ENCODE results near the gene ZBTB25. TPM values are rescaled to one million over a fixed set of nuclear protein-coding genes. Genes with fewer than 3 reads are reported as not detected.

Gene ZBTB25
- total and polyA plus RNA-seq, 3 donors from 2014 or later: 13.3 to 21.3 (median 20.6) TPM

DNA sequence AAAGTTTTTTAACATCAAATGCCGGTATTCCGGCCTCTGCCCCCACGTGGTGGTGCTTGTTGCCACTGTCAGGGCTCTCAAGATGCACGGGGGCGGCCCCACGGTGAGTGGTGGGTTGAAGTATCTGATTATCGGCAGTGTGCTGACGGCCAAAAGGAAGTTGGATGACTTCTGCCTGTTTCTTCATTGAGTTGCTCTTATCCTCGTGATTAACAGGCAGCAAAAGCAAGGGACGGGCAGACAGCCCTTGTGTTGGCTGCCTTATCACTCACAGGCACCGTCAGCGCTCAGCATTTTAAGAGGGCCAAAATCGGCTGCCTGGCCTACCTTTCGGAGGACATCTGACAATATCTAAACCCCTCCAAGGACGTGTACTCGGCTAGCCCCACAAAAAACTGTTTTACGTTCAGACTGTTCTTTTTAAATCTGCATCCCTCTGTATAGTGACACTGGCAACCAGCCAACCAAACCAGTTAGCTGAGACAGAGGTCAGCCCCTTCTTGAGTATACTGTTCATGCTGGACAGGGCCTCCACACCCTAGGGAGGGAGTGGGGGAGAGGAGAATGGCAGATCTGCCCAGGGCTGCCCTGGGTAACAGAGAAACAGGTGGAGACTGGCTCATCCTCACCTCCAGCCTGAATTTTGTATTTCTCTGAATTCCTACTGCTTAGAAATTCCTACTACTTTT is 61.2 kb downstream of the ZBTB25 start:
- H3K27ac ChIP-seq: no peak overlapping the region
- DNase-seq: peak; percentile 17
- 50 to 62% methylated on average over 16 to 17 of the region's 17 CpGs for WGBS, 2 donors
- no peak overlapping the region for H3K4me3 ChIP-seq
- intact Hi-C loops (cut with DNase I; ENCODE audit: low total_unique reads): no loop called here
- H3K27me3 ChIP-seq: no peaks in the 10 kb centered on the region
- H3K4me1 ChIP-seq: peaks cover 4% of the 10 kb centered on the region
- TF ChIP-seq, protein P1, sequence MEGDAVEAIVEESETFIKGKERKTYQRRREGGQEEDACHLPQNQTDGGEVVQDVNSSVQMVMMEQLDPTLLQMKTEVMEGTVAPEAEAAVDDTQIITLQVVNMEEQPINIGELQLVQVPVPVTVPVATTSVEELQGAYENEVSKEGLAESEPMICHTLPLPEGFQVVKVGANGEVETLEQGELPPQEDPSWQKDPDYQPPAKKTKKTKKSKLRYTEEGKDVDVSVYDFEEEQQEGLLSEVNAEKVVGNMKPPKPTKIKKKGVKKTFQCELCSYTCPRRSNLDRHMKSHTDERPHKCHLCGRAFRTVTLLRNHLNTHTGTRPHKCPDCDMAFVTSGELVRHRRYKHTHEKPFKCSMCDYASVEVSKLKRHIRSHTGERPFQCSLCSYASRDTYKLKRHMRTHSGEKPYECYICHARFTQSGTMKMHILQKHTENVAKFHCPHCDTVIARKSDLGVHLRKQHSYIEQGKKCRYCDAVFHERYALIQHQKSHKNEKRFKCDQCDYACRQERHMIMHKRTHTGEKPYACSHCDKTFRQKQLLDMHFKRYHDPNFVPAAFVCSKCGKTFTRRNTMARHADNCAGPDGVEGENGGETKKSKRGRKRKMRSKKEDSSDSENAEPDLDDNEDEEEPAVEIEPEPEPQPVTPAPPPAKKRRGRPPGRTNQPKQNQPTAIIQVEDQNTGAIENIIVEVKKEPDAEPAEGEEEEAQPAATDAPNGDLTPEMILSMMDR (IDR thresholded peaks at IDR 0.05): no peak
- TF ChIP-seq POLR2A (IDR thresholded peaks at IDR 0.05): no peak
- no peaks in the 10 kb centered on the region for H3K36me3 ChIP-seq (ENCODE audit: low read depth, missing control alignments)
- H3K9me3 ChIP-seq: no peaks in the 10 kb centered on the region

DNA sequence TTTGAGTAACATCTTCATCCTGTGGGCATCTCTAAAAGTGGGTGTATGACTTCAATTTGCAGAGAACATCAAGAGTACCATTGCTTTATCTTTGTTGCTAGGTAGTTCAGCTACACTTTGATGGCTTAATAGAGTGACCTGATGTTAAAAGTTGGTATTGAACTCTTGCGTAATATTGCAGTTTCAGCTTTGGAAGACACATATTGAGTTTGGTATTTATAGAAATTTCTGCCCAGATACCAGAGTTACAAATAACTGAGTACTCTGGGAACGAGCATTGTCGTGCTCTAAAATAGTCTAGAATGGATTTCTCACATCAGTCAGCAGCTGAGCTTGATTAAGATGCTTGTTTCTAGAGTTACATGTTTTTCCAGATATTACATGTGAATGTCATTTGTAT is 63.1 kb downstream of the ZBTB25 start:
- Histone ChIP-seq H3K36me3 (ENCODE audit: low read depth, missing control alignments) (no peaks in the 10 kb centered on the region), H3K27me3 (no peaks in the 10 kb centered on the region), H3K4me3 (no peak overlapping the region), H3K27ac (no peak overlapping the region), H3K4me1 (peaks cover 3% of the 10 kb centered on the region), H3K9me3 (no peaks in the 10 kb centered on the region)
- DNase-seq: no peak
- 83 to 90% methylated on average over 3 of the region's 3 CpGs for WGBS, 2 donors
- TF ChIP-seq, protein P1 (IDR thresholded peaks at IDR 0.05): no peak
- no peak for TF ChIP-seq POLR2A (IDR thresholded peaks at IDR 0.05)
- intact Hi-C loops (cut with DNase I; ENCODE audit: low total_unique reads): no loop called here

DNA sequence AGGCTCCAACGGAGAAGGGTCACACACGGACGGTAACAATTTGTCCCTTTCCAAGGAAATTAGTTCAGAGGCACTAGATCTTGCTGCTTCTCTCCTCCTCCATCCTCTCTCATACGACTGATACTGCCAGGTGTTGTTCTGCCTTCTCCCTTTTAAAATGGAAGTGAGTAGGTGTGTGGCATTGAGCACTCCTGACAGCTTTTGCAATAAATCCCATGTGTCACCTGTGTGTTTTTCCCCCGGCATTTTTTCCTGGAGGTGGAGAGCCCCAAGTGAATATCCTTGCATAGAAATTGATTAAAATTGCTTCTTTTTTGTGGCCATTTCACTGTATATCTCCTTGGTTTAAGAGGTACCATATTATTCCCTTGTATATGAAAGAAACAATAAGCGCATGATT is 64.5 kb downstream of the ZBTB25 start:
- no peak for DNase-seq
- Histone ChIP-seq H3K27ac (no peak overlapping the region), H3K36me3 (ENCODE audit: low read depth, missing control alignments) (no peaks in the 10 kb centered on the region), H3K4me1 (no peaks in the 10 kb centered on the region), H3K27me3 (no peaks in the 10 kb centered on the region), H3K9me3 (no peaks in the 10 kb centered on the region), H3K4me3 (no peak overlapping the region)
- intact Hi-C loops (cut with DNase I; ENCODE audit: low total_unique reads): no loop called here
- WGBS, 2 donors: 91% methylated on average over 6 of the region's 6 CpGs
- TF ChIP-seq, protein P1 (IDR thresholded peaks at IDR 0.05): no peak
- no peak for TF ChIP-seq POLR2A (IDR thresholded peaks at IDR 0.05)

DNA sequence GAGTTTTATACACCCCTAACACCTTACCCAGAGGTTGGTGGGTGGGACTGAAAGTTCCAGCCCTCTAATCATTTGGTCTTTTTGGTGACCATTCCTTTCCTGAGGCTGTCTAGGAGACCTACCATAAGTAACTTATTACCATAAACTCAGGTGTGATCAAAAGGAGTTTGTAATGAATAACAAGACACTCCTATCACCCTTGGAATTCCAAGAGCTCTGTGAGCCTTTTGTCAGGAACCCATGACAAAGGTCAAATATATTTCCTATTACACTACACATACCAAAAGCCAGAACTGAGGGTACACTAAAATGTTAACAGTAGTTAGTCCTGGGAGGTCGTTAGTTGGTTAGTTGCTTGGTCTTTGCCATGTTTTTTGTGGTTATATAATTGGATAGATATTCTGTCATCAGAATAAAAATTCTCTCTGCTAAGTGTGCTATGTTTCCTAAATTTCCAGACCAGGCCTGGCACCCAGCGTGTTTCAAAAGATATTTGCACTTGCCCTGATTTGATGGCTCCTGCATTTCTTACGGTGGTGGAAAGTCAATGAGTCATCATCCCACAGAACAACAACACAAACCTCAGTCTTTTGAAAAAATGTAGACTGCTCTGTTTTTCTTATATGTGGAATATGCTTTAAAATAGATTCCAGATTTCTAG is 65.3 kb downstream of the ZBTB25 start:
- Histone ChIP-seq H3K27ac (no peak overlapping the region), H3K27me3 (no peaks in the 10 kb centered on the region), H3K9me3 (no peaks in the 10 kb centered on the region), H3K36me3 (ENCODE audit: low read depth, missing control alignments) (no peaks in the 10 kb centered on the region), H3K4me1 (no peaks in the 10 kb centered on the region), H3K4me3 (no peak overlapping the region)
- DNase-seq: no peak
- 76 to 87% methylated on average over 3 of the region's 3 CpGs for WGBS, 2 donors
- TF ChIP-seq POLR2A (IDR thresholded peaks at IDR 0.05): no peak
- TF ChIP-seq, protein P1 (IDR thresholded peaks at IDR 0.05): no peak
- intact Hi-C loops (cut with DNase I; ENCODE audit: low total_unique reads): no loop called here
